Measurements from ENCODE around the gene RELA.
"Not testable (repeated sequence)": the region's sequence is repeated elsewhere in the genome, so short reads cannot be mapped to it uniquely, and the experiment has no call there.

Gene RELA

DNA sequence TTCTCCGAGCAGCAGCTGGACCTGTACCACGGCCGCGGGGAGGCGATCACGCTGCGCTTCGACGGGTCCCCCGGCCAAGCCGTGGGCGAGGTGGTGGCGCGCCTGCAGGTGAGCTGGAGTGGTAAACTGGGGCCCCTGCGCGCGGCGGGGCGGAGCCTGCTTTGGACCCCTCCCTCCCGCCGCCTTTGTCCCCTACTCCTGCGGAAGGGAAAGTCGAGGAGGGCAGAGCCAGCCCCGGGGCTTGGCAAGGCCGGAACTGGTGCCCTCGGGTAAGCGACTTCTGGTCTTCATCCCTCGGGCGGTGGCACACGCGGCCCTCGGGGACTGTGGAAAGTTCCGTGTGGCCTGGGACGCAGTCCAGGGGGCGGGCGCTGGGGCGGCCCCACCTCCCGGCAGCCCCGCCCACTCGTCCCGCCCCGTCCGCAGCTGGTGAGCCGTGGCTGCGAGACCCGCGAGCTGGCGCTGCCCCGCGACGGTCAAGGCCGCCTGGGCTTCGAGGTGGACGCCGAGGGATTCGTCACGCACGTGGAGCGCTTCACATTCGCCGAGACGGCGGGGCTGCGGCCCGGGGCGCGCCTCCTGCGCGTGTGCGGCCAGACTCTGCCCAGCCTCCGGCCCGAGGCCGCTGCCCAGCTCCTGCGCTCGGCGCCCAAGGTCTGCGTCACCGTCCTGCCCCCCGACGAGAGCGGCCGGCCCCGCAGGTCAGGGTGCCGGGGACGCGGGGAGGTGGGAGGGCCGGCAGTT is 15.6 kb downstream of the RELA start:
- no peak for DNase-seq

DNA sequence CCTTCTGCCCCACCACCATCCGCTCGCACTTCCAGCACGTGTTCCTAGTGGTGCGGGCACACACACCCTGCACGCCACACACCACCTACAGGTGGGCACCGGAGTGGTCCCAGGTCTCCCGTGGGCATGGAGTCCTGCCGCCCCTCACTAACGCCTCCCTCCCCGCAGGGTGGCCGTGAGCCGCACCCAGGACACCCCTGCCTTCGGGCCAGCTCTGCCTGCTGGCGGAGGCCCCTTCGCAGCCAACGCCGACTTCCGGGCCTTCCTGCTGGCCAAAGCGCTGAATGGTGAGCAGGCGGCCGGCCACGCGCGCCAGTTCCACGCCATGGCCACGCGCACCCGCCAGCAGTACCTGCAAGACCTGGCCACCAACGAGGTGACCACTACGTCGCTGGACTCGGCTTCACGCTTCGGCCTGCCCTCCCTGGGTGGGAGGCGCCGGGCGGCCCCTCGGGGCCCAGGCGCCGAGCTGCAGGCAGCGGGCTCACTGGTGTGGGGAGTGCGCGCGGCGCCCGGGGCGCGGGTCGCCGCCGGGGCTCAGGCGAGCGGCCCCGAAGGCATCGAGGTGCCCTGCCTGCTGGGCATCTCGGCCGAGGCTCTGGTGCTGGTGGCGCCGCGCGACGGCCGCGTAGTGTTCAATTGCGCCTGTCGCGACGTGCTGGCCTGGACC is 16.3 kb downstream of the RELA start:
- no peak for DNase-seq

DNA sequence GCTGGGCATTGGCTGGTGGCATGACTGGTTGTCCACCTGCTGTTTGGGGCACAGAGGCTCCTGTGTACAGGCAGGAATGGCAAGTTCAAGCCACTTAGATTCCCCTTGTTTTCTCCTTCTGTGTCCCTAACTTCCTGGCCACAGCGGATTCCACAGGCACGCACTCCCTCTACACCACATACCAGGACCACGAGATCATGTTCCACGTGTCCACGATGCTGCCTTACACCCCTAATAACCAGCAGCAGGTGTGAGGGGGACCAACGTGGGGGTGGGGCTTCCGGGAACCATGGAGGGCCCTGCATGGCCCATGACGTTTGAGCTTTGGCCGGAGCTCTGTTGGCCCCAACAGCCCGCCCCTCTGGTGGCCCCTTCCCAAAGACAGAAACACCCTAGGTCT is 17.0 kb downstream of the RELA start:
- DNase-seq = no peak

DNA sequence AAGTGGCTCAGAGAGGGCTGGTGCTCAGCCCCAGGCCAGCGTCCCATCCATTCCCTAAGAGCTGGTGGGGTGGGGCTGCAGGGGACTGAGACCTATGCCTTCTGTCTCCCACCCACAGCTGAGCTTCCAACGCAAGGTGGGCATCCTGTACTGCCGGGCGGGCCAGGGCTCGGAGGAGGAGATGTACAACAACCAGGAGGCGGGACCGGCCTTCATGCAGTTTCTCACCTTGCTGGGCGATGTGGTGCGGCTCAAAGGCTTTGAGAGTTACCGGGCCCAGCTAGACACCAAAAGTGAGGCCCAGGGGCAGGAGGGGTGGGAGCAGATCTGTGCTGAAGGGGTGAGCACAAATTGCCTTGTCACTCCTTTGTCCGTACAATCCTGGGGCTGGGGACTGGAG is 17.9 kb downstream of the RELA start:
- DNase-seq = no peak

DNA sequence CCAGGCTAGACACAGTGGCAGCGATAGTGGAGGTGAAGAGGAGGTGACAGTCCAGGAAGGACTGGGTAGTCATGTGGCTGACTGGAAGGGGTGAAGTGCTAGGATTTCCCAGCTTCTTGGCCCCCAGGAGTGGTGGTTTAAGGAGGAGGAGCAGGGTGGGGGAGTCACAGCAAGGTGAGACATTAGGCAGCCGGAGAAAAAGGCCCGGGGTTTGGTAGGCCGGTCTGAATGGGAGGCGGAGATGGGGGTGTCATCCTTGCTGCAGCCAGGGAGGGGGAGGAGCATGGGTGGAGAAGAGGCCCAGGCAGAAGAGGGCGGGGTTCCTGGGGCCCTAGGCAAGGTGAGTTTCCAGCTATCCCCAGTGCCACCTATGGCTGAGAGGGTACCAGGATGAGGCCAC is 18.7 kb downstream of the RELA start:
- no peak for DNase-seq

DNA sequence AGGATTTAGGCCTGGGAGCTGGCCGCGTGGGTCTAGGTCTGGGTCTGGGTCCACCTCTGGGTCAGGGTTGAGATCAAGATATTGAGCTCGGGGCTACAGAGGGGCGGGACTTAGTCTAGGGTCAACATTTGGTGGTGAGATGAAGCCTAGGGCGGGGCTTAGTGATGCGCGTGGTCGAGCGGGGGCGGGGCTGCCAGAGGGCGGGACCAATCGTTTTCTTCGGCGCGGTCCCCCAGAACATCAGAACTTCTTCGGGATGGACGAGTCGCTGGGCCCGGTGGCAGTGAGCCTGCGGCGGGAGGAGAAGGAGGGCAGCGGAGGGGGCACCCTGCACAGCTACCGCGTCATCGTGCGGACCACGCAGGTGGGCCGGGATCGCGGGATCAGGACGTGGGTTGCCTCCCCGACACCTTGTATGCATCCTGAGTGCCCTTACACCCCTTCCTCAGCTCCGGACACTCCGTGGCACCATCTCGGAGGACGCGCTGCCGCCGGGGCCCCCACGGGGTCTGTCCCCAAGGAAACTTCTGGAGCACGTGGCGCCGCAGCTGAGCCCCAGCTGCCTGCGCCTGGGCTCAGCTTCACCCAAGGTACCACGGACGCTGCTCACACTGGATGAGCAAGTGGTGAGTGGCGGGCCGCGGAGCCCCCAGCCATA is 20.6 kb downstream of the RELA start:
- DNase-seq = no peak

DNA sequence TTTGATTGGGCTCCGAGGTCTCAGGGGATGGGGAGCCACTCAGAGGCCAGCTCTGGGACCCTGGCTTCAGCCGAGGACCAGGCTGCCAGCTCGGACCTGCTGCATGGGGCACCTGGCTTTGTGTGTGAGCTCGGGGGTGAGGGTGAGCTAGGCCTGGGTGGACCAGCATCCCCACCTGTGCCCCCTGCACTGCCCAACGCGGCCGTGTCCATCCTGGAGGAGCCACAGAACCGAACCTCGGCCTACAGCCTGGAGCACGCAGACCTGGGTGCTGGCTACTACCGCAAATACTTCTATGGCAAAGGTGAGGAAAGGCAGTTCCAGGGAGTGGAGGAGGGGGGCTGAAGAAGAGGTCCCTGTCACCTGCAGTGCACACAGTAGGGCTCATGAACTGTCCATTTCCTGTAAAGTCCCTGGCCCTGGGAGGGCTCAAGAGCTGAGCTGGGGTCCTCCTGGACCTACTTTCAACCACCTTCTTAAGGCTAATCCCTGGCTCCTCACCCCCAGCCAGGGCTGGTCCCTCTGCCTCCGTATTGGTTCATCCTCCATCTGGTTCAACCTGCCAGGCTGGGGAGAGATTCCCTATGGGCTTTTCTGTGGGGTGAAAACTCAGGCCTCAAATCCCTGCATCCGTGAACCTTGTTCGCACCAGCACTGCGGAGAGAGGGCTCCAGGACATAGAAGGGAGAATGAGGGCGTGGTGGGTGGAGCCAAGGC is 21.3 kb downstream of the RELA start:
- DNase-seq = no peak

DNA sequence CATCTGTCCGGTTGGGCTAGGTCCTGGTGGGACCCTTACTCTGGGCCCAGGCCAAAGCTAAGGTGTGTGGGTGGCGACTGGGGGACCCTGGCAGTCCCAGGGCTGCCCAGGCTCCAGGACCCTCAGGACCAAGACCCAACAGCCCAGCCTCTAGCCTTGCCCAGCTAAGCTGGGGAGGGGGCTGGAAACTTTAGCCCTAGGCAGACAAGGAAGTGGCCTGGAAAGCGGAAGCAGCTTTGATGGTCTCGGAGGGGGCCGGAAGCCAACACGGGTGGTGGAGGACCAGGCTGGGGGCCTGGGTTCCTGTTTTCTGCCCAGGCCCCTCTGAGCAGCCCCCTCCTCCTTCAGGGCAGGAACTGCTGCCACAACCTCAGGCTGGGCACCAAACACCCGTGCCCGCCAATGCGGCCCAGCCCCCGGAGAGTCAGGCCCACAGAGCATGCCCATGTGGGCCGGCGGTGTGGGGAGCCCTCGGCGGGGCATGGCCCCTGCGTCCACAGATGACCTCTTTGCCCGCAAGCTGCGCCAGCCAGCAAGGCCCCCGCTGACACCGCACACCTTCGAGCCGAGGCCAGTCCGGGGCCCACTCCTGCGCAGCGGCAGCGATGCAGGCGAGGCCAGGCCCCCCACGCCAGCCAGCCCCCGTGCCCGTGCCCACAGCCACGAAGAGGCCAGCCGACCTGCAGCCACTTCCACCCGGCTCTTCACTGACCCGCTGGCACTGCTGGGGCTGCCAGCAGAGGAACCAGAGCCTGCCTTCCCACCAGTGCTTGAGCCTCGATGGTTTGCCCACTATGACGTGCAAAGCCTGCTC is 22.0 kb downstream of the RELA start:
- DNase-seq = no peak

DNA sequence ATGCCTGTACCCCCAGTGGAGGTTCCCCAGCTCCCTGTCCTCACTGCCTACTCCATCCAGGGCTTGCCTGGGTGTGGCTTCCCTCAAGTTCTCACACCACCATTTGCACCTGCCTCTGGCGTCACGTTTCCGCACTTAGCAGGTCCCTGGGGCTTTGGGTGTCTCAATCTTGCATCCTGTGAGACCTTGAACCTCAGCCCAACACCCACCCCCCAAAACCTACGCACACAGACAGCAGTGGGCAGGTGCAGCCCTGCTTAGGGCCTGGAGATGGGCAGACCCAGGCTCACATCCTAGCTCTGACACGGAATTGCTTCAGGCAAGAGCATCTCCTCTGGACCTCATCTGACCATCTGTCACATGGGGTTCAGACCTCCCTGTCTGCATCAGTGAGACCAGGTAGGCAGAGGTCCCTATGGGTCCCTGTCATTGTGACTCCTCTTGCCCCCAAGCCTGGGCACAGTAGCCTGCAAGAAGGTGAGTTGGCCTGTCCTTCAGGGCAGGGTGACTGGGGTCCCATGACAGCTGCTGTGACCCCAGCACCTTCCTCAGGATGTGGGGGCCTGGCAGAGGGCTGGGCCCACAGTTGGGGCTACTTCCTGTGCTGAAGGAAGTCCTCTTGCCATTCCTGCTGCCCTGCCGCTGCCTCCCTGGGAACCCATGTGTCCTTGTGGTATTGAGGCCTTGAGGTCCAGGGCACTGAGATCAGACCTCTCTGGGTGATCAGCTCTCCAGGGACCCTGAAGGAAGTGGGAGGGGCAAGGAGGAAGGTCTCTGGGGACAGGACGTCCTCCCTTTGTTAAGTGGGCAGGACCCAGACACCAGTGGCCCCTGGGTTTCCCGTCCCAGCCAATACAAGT is 22.9 kb downstream of the RELA start:
- no peak for DNase-seq

DNA sequence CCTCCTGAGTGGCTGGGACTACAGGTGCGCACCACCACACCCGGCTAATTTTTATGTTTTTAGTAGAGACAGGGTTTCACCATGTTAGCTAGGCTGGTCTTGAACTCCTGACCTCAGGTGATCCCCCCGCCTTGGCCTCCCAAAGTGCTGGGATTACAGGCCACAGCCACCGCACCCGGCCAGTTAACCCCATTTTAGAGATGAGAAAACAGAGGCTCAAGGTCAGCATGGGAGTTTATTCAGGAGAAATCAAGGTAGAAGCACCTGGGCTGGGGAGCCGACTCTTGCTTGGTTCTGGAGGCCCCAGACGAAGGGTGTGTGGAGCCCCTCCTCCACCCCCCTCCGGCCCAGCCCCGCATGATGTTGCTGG is 23.5 kb downstream of the RELA start:
- DNase-seq = not testable (repeated sequence)

DNA sequence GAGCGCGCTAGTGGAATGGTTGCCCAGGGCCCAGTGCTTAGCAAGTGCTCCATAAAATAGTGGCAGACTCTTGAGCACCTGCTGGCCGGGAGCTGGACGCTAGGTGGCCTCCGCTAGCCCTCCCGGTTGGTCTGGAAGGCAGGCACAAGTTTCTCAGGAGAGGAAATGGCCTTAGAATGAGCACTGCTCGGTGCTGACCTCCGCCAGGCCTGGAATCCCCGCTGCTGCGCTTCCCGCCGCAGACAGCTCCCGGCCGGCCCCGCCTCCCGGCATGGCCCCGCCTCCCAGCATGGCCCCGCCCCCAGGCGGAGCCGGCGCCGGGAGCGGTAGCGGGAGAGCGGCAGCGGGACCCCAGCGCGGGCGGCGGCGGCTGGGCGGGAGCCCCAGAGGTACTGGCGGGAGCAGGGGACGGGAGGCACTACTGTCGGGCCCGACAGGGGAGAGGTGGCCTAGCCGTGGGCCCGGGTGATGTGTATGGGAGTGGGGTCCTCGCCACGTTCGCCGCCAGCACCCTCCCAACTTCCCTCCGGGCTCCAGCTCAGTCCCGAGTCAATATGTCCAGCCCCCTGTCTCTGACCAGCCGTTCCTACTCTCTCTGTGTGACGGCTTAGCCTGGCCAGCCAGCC is 24.8 kb downstream of the RELA start, which contains the start of gene SIPA1:
TSS of gene SIPA1 (plus strand) at position 308 of the 626 bp plus-strand sequence. CDS start 2,821 bp downstream, outside the sequence.
- peak; percentile 54 for DNase-seq

DNA sequence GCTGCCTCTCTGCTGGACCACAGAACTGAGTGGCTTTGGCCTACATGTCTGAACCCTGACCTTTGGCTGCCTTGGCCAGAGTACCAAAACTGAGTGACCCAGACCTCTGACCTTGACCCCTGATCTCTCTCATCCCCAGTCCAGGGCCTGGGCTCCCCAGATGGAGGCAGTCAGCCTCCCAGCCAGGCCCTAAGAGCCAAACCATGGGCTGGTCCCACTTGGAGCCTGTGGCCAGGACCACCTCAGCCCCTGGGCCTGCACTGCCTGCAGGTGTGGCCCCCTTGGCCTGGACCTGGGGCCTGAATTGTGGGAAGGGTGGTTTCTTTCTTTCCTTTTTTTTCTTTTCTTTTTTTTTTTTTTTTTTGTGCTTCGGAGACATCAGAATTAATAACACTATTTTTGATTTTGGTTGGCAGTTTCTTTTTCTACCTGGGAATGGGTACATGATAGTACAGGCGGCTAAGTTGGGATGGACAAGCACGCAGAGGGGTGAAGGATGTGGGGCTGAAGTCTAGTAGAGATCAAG is 25.6 kb downstream of the RELA start:
- no peak for DNase-seq

DNA sequence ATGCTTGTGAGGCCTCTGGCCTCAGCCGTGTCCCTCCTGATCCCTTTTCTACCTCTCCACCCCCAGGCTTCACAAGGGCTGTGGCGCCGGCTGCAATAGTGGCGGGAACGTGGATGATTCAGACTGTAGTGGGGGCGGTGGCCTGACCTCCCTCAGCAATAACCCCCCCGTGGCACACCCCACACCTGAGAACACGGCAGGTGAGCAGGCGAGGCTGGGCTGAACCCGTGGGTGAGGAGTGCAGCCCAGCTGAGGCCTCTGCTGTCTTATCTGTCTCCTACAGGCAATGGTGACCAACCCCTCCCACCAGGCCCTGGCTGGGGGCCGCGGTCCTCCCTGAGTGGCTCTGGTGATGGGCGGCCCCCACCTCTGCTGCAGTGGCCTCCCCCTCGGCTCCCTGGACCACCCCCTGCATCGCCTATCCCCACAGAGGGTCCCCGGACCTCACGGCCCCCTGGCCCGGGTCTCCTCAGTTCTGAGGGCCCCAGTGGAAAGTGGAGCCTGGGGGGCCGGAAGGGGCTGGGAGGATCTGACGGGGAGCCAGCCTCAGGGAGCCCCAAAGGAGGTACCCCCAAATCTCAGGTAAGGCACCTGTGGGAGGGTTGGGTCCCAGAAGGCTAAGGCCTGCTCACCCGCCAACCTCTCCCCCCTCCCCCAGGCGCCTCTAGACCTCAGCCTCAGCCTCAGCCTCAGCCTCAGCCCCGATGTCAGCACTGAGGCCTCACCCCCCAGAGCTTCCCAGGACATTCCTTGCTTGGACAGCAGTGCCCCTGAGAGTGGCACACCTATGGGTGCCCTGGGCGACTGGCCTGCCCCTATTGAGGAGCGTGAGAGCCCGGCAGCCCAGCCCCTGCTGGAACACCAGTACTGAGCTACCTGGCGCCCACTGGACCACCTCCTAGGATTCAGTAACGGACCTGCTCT is 26.3 kb downstream of the RELA start:
- DNase-seq = no peak

DNA sequence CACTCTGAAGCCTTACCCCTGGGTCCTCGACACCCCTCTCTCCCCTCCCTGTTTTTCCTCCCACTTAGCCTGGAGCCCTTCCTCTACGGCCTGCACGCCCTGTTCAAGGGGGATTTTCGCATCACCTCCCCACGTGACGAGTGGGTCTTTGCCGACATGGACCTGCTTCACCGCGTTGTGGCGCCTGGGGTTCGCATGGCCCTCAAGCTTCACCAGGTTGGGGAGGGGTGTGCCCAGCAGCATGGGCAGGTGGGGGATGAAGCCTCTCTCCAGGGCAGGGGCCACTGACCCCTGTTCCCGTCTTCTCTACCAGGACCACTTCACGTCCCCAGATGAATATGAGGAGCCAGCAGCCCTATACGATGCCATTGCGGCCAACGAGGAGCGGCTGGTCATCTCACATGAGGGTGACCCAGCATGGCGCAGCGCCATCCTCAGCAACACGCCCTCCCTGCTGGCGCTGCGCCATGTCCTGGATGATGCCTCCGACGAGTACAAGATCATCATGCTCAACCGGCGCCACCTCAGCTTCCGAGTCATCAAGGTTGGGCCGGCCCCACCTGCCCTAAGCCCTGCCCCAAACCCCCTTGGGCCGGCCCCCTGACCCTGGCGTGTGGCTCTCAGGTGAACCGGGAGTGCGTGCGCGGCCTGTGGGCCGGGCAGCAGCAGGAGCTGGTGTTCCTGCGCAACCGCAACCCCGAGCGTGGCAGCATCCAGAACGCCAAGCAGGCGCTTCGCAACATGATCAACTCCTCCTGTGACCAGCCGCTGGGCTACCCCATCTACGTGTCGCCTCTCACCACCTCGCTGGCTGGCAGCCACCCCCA is 27.6 kb downstream of the RELA start:
- DNase-seq = no peak

DNA sequence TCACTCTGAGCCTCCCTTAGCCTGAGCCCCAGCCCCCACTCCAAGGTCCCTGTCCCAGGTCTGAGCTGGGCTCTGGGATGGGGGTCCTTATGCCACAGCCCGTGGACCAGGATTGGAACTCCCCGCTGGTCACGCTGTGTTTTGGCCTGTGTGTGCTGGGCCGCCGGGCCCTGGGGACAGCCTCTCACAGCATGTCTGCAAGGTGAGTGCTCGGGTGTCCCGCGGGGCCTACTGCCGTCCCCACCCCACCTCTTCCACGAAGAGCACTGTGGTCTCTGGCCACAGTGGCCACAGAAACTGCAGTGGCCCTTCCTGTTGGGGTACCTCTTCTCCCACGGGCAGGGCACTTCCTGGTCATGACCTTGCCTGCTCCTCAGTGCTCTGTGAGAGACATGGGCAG is 28.3 kb downstream of the RELA start:
- no peak for DNase-seq

DNA sequence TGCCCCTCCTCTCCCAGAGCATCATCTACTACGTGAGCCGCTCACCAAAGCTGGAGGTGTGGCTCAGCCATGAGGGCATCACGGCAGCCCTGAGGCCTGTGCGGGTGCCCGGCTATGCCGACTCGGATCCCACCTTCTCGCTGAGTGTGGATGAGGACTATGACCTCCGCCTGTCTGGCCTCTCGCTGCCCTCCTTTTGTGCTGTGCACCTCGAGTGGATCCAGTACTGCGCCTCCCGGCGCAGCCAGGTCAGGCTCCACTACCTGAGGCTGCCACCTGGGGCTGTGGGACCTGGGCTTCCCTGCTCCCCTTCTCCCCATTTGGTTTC is 28.6 kb downstream of the RELA start:
- DNase-seq = no peak

DNA sequence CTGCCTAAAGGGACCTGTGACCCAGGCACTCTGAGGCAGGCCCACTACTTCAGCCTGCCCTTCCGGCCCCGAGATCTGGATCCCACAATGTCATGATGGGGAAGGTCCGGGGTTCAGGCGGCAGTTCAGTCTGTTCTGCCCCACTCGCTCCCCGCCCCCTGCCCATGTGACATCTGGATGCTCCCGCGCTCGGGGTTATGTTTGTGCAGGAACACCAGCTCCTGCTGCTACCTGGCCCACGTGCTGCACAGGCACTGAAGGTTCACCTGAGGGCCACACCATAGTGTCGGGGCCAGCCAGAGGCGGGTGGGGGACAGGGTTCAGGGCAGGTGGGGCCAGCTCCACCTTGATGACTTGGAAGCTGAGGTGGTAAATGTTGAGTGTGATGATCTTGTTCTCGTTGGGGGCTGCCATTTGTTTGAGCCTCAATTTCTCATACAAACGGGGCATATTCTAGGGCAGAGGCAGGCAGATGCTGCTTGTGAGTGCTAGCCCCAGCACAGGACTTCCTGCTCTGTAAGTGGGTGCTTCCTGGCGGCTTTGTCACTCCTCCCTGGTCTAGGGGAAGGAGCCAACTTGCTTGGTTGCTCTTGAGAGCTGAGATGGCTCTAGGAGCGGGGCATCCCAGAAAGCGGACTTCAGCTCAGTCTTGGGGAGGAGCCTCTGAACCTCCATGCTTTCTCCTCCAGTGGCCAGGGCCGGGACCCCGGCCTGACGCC is 29.2 kb downstream of the RELA start:
- DNase-seq = no peak

DNA sequence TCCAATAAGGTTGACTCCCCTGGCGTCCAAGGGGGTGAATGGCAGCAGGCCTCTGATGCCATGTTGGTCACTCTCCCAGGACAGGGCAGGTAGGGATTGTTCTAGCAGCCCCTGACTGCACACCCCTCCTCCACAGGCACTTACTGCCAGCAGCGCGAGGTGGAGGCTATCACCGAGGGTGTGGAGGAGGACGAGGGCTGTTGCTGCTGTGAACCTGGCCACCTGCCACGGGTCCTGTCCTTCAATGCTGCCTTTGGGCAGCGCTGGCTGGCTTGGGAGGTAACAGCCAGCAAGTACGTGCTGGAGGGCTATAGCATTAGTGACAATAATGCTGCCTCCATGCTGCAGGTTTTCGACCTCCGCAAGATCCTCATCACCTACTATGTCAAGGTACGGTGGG is 32.5 kb downstream of the RELA start:
- no peak for DNase-seq
